Measurements from ENCODE around the gene CD40. TPM values are rescaled to one million over a fixed set of nuclear protein-coding genes. Genes with fewer than 3 reads are reported as not detected.

CD40 gene
- total RNA-seq: 9.3 and 14.0 TPM in 2 replicates

- peak; percentile 25 for DNase-seq (ENCODE audit: extremely low read depth, low read depth, low spot score)
Measured at GRCh38 chr20:46117704-46118467, at the start of gene CD40. Gene CD40, plus strand, starts transcription at chr20:46118314. Its CDS starts 30 bp downstream, at chr20:46118344.

GRCh38 chr20:46070215-46070900 is 47.8 kb upstream of the CD40 start:
- DNase-seq (ENCODE audit: extremely low read depth, low read depth, low spot score): no peak

GRCh38 chr20:46071573-46071972 is 46.5 kb upstream of the CD40 start:
- DNase-seq (ENCODE audit: extremely low read depth, low read depth, low spot score): no peak

GRCh38 chr20:46073024-46073423 is 45.1 kb upstream of the CD40 start:
- no peak for DNase-seq (ENCODE audit: extremely low read depth, low read depth, low spot score)

- DNase-seq (ENCODE audit: extremely low read depth, low read depth, low spot score): no peak
Measured at GRCh38 chr20:46073443-46073842, 44.7 kb upstream of the CD40 start.

GRCh38 chr20:46074006-46074405 is 44.1 kb upstream of the CD40 start:
- no peak for DNase-seq (ENCODE audit: extremely low read depth, low read depth, low spot score)

GRCh38 chr20:46076806-46077205 is 41.3 kb upstream of the CD40 start:
- DNase-seq (ENCODE audit: extremely low read depth, low read depth, low spot score): no peak

GRCh38 chr20:46077642-46078305 is 40.3 kb upstream of the CD40 start:
- no peak for DNase-seq (ENCODE audit: extremely low read depth, low read depth, low spot score)

GRCh38 chr20:46078954-46079353 is 39.2 kb upstream of the CD40 start:
- no peak for DNase-seq (ENCODE audit: extremely low read depth, low read depth, low spot score)

GRCh38 chr20:46081074-46081473 is 37.0 kb upstream of the CD40 start:
- DNase-seq (ENCODE audit: extremely low read depth, low read depth, low spot score): no peak

GRCh38 chr20:46083101-46083500 is 35.0 kb upstream of the CD40 start:
- DNase-seq (ENCODE audit: extremely low read depth, low read depth, low spot score): no peak

- DNase-seq (ENCODE audit: extremely low read depth, low read depth, low spot score): no peak
Measured at GRCh38 chr20:46083531-46084061, 34.5 kb upstream of the CD40 start.

- no peak for DNase-seq (ENCODE audit: extremely low read depth, low read depth, low spot score)
Measured at GRCh38 chr20:46084805-46085178, 33.3 kb upstream of the CD40 start.

GRCh38 chr20:46085179-46085851 is 32.8 kb upstream of the CD40 start:
- no peak for DNase-seq (ENCODE audit: extremely low read depth, low read depth, low spot score)

GRCh38 chr20:46087161-46087560 is 31.0 kb upstream of the CD40 start:
- DNase-seq (ENCODE audit: extremely low read depth, low read depth, low spot score): no peak

GRCh38 chr20:46088409-46089166 is 29.5 kb upstream of the CD40 start:
- no peak for DNase-seq (ENCODE audit: extremely low read depth, low read depth, low spot score)

GRCh38 chr20:46089167-46089416 is 29.0 kb upstream of the CD40 start:
- no peak for DNase-seq (ENCODE audit: extremely low read depth, low read depth, low spot score)

- peak; percentile 27 for DNase-seq (ENCODE audit: extremely low read depth, low read depth, low spot score)
Measured at GRCh38 chr20:46089417-46090388, 28.4 kb upstream of the CD40 start, which contains the start of gene NCOA5. Gene NCOA5, minus strand, starts transcription at chr20:46089962. Its CDS starts 10,538 bp downstream, at chr20:46079424.

Measured in glomerular endothelial cell (primary cell).